ENCODE data around the gene SYT7.

The SYT7 gene

DNA sequence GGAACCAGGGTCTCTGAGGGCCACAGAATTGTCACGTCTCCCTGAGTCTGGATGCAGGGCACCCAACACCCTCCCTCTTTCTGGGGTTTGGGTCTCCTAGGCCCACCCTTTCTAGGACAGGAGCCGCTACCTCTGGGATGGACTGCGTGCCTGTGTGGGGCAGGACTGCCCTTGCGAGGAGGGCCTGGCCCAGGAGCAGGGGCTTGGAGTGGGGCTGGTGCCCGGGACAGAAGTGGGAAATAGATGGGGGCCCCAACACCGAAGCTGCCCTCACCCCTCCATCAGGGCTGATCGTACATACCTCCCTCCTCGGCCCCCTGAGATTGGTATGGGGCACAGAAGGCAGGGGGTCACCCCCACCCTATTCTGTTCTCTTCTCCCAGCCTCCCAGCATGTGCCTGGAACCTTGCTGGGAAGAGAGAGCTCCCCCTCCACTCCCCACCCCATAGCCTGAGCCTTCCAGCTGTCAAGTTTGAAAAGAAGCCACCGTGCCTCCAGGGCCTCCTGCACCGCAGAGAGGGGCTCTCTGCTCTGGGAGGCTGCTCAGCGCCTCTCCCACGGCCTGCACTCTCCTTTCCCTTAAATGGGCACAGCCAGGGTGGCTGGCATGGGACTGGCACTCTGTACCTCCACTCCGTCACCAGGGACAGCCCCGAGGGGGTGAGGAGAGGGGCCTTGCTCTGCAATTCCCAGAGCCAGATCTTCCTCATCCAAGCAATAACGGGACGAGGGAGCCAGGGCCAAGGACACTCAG is 70.5 kb downstream of the SYT7 start:
- TF ChIP-seq SIN3A (IDR thresholded peaks at IDR 0.05; ENCODE audit: borderline replicate concordance, insufficient read depth, low read length) (no peak), FOXP2 (optimal IDR thresholded peaks at IDR 0.05; ENCODE audit: borderline replicate concordance, extremely low read depth, extremely low read length, insufficient read depth) (no peak), TAF1 (IDR thresholded peaks at IDR 0.05; ENCODE audit: borderline replicate concordance, insufficient read depth, low read length) (no peak), POLR2AphosphoS5 (IDR thresholded peaks at IDR 0.05; ENCODE audit: low read depth, low read length) (no peak)
- TF ChIP-seq, protein P1, sequence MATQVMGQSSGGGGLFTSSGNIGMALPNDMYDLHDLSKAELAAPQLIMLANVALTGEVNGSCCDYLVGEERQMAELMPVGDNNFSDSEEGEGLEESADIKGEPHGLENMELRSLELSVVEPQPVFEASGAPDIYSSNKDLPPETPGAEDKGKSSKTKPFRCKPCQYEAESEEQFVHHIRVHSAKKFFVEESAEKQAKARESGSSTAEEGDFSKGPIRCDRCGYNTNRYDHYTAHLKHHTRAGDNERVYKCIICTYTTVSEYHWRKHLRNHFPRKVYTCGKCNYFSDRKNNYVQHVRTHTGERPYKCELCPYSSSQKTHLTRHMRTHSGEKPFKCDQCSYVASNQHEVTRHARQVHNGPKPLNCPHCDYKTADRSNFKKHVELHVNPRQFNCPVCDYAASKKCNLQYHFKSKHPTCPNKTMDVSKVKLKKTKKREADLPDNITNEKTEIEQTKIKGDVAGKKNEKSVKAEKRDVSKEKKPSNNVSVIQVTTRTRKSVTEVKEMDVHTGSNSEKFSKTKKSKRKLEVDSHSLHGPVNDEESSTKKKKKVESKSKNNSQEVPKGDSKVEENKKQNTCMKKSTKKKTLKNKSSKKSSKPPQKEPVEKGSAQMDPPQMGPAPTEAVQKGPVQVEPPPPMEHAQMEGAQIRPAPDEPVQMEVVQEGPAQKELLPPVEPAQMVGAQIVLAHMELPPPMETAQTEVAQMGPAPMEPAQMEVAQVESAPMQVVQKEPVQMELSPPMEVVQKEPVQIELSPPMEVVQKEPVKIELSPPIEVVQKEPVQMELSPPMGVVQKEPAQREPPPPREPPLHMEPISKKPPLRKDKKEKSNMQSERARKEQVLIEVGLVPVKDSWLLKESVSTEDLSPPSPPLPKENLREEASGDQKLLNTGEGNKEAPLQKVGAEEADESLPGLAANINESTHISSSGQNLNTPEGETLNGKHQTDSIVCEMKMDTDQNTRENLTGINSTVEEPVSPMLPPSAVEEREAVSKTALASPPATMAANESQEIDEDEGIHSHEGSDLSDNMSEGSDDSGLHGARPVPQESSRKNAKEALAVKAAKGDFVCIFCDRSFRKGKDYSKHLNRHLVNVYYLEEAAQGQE (IDR thresholded peaks at IDR 0.05; ENCODE audit: insufficient read depth in 1 of 2, low read depth in 2 of 2, low read length in 2 of 2), result no peak

DNA sequence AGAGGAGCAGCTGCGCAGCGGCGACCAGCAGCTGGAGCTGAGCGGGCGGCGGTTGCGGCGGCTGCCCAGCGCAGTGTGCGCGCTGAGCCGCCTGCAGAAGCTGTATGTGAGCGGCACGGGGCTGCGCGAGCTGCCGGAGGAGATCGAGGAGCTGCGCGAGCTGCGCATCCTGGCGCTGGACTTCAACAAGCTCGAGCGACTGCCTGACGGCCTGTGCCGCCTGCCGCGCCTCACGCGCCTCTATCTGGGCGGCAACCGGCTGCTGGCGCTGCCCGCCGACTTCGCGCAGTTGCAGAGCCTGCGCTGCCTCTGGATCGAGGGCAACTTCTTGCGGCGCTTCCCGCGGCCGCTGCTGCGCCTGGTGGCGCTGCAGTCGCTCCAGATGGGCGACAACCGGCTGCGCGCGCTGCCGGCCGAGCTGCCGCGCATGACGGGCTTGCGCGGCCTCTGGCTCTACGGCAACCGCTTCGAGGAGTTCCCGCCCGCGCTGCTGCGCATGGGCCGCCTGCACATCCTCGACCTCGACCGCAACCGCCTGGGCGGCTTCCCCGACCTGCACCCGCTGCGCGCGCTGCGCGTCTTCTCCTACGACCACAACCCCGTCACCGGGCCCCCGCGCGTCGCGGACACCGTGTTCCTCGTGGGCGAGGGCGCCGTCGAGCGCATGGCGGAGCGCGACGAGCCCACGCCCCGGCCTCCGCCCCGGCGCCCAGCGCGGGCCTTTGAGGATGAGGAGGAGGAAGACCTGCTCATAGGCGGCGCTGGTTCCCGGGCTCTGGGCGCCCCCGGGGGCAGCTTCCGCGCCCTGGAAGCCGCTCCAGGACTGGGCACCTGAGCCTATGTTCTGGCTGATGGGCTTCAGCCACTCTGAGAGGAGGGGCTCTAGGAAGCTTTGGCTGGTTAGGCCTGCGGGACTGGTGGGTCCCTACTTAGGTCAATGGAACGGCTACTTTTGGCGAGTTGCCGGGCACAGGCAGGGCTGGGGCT is 71.5 kb downstream of the SYT7 start:
- TF ChIP-seq, protein P1 (IDR thresholded peaks at IDR 0.05; ENCODE audit: insufficient read depth in 1 of 2, low read depth in 2 of 2, low read length in 2 of 2), result no peak
- TF ChIP-seq FOXP2 (optimal IDR thresholded peaks at IDR 0.05; ENCODE audit: borderline replicate concordance, extremely low read depth, extremely low read length, insufficient read depth) (no peak), SIN3A (IDR thresholded peaks at IDR 0.05; ENCODE audit: borderline replicate concordance, insufficient read depth, low read length) (no peak), POLR2AphosphoS5 (IDR thresholded peaks at IDR 0.05; ENCODE audit: low read depth, low read length) (no peak), TAF1 (IDR thresholded peaks at IDR 0.05; ENCODE audit: borderline replicate concordance, insufficient read depth, low read length) (no peak)

DNA sequence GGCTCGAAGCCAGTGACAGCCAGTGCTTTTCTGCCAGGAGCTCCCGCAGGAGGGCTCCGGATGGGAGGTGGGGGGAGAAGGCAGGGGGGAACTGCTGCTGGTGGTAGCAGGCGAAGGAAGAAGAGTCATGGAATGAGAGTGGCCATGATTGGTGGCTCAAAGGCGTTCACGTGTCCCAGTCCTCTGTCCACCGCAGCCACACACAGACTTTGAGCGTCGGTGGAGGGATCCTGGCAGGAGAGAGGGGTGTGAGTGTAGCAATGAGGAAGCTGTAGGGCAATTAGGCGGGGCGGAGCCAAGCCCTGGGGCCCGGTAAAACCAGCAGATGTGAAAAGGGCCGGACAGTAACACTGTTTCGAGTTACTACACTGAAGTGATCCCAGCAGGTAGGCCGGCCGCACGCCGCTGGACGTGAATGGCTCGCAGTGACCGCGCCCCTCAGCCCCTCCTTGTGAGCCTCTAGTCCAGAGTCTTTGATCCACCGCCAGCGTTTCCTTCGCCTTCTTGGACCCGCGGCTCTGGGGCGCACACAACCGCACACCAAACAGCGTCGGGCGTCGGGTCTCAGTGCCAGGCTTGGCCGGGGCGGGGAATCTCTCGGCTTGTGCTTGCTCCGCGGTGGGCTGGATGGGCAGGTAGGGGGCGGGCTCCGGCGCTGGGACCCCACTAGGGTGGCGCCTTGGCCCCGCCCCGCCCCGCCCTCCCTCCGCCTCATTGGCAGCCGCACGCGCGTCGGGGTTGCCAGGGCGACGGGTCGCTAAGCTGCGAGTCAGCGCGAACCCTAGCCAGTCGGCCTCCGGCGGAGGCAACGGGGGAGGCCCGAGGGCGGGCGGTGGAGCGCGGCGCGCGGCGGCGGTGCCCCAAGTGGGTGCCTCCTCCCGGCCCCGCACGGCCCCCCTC is 72.7 kb downstream of the SYT7 start, which contains the start of gene LRRC10B:
TSS of gene LRRC10B (plus strand) at position 788 of the 900 bp plus-strand sequence. CDS start 250 bp downstream, outside the sequence.
- TF ChIP-seq, protein P1 (IDR thresholded peaks at IDR 0.05; ENCODE audit: insufficient read depth in 1 of 2, low read depth in 2 of 2, low read length in 2 of 2), result no peak
- TF ChIP-seq TAF1 (IDR thresholded peaks at IDR 0.05; ENCODE audit: borderline replicate concordance, insufficient read depth, low read length) (no peak), FOXP2 (optimal IDR thresholded peaks at IDR 0.05; ENCODE audit: borderline replicate concordance, extremely low read depth, extremely low read length, insufficient read depth) (no peak), POLR2AphosphoS5 (IDR thresholded peaks at IDR 0.05; ENCODE audit: low read depth, low read length) (no peak), SIN3A (IDR thresholded peaks at IDR 0.05; ENCODE audit: borderline replicate concordance, insufficient read depth, low read length) (no peak)

DNA sequence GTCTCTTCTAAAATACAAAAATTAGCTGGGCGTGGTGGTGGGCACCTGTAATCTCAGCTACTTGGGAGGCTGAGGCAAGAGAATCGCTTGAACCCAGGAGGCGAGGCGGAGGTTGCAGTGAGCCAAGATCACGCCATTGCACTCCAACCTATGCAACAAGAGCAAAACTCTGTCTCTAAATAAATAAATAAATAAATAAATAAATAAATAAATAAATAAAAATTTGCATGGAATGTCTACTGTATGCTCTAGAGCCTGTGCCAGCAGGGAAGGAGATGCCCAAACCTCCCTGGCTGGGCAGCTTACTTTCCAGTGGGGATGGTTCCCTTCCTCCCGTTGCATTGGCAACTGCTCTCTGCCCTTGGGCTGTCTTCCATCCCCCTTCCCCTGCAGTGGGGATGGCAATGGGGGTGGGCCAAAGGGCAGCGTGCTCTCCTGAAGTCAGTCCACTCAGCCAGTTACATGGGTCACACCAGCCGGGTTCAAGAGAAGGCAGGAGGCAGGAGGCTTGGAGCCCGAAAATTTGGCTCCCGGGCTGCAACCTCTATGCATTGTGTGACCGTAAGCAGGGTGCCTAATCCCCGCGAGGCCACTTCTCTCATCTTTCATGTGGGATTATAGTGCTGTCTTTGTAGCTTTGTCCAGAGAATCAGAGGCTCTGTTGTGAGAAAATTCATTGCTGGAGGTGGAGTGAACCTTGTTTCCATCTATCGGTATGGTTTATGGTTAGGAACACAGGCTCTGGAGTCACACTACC is 73.7 kb downstream of the SYT7 start:
- TF ChIP-seq TAF1 (IDR thresholded peaks at IDR 0.05; ENCODE audit: borderline replicate concordance, insufficient read depth, low read length), result no peak
- TF ChIP-seq, protein P1 (IDR thresholded peaks at IDR 0.05; ENCODE audit: insufficient read depth in 1 of 2, low read depth in 2 of 2, low read length in 2 of 2), result no peak
- TF ChIP-seq POLR2AphosphoS5 (IDR thresholded peaks at IDR 0.05; ENCODE audit: low read depth, low read length), result no peak
- TF ChIP-seq SIN3A (IDR thresholded peaks at IDR 0.05; ENCODE audit: borderline replicate concordance, insufficient read depth, low read length), result no peak
- no peak for TF ChIP-seq FOXP2 (optimal IDR thresholded peaks at IDR 0.05; ENCODE audit: borderline replicate concordance, extremely low read depth, extremely low read length, insufficient read depth)

Data from PFSK-1 (cell line).